HL-60/S4 treated with retinoic acid at 250 ng/mL for 4 days and 3 days (cell line): ENCODE results near the gene ARSB.

Source experiments
- in situ Hi-C: fragments of 300-500 bp; cut with MboI; formaldehyde crosslinking; loops from 2 replicates; pipeline ENCODE4 v1.7.0; 2022; ENCODE audit warnings: low sequenced_read_pairs

The ARSB gene

DNA sequence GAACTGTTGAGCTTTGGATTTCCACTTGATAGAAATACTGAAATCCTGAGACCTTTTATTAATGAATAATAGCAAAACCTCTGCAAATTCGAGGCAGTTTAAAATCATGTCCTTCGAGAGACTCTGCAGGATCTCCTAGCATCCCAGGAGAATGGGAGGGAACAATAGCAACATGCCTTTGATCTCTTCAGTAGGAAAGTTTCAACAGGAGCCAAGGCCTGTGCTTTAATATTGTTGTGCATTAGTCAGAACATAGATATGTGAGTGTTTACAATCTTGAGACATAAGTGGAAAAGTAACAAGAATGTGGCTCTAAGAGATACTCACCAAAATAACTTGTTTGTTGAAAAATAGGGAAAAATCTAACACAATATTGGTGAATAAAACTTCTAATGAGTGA lies 253.2 kb downstream of the ARSB start:
- in situ Hi-C loops = no loop called here

DNA sequence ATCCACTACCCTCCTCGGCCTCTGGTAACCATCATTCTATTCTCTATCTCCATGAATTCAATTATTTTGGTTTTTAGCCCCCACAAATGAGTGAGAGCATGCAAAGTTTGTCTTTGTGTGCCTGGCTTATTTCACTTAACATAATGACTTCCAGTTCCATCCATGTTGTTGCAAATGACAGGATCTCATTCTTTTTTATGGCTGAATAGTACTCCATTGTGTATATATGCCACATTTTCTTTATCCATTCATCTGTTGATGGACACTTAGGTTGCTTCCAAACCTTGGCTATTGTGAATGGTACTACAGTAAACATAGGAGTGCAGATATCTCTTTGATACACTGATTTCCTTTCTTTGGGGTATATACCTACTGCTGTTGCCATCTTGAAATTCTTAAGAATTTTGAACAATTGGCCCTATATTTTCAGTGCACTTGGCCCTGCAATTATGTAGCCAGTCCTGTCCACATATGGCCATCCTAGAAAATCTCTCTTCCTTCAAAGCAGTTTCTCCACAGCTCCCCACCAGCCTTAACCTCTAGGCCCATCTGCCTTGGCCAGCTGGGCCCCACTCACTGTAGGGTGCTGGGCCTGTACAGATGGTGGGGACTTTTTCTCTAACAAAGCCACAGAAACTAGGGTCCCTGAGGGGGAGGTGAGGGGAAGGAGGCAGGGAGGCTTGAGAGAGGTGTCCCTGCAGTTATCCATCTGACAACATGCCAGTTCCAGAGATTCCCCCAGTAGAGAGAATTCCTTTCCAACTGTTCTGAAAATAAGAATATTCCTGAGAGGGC lies 254.6 kb downstream of the ARSB start:
- in situ Hi-C loops = no loop called here

DNA sequence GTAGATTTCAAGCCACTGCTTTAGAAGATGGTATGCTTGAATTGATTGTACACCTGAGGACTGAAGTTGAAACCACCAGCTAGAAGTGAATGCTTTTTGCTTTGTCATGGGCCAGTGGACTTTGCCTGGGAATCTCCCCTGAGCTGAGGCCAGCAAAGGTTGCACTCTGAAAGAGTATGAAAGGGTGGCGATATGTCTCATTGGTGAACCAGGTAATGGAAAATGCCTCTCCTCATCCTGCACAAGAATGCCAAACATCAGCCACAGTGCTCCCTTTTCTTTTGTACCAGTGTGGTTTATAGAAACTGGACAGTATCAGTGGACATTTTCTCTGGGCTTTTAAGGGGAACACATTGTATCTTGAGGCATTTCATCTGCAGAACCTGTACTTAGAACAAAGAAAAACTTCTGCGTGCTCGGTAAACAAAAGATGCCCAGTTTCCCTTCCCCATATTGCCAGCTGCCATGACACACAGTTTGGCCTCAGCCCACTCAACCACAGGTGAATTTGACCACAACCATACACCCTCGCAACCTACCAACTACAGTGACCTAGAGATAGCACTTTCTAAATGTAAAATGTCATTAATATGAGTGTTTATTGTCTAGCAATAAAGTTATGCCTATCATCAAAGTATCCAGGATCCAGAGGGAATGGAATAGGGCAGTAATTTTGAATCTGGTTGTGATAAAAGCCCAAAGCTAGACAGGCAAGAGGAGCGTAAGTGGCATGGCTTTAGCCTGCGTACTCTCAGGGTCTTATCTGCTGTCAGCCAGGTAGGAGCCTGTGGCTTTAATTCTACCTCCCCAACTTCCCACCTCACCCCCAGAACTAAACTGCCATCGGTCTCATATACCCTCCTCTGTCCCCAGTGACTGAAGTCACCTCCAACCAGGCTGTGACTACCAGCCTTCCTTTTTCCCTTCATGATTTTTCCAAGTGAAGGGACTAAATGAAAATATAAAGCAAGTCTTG lies 257.0 kb downstream of the ARSB start:
- in situ Hi-C loops = no loop called here
